VCaP (cell line): ENCODE measurements around the gene TJP3.

Experiments used
- H3K27ac ChIP-seq: fragments of 450-650 bp; 2 replicates; pipeline ENCODE4 v1.5.1; 2017
- TF ChIP-seq, protein P1 (sequence below): fragments of 450-650 bp; conservative IDR thresholded peaks from 2 replicates; pipeline ENCODE4 v1.5.1; 2017; ENCODE audit warnings: mild to moderate bottlenecking, moderate library complexity

TJP3 gene

DNA sequence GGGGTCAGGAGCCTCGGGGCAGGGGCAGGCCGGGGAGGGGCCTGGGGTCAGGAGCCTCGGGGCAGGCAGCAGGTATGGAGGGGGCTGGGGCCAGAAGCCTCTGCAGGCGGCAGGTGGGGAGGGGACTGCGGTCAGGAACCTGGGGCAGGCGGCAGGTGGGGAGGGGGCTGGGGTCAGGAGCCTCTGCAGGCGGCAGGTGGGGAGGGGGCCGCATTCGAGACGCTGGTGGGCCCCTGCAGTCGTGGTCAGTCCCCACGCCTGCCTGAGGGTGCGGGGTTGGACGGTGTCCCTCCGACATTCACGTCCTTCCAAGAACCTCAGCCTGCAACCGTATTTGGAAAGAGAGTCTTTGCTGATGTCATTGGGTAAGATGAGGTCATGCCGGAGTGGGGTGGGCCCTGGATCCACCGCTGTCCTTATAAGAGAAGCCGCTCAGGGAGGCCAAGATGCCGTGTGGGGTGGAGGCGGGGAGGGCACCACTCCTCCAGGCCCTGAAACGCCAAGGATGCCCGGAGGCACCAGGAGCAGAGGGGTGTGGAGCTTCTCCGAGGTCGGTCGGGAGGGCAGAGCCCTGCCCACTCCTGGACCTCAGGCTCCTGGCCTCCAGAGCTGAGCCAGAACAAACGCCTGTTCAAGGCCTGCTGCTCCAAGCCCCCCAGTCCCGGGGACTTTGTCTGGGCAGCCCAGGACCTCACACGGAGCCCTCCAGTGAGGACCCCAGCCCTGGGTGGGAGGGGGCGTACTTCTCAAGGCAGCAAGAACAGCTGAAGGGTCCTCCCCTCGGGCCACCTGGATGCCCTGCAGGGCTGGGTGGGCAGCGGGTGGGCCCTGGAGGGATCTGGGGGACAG lies 38.0 kb upstream of the TJP3 start:
- TF ChIP-seq, protein P1, sequence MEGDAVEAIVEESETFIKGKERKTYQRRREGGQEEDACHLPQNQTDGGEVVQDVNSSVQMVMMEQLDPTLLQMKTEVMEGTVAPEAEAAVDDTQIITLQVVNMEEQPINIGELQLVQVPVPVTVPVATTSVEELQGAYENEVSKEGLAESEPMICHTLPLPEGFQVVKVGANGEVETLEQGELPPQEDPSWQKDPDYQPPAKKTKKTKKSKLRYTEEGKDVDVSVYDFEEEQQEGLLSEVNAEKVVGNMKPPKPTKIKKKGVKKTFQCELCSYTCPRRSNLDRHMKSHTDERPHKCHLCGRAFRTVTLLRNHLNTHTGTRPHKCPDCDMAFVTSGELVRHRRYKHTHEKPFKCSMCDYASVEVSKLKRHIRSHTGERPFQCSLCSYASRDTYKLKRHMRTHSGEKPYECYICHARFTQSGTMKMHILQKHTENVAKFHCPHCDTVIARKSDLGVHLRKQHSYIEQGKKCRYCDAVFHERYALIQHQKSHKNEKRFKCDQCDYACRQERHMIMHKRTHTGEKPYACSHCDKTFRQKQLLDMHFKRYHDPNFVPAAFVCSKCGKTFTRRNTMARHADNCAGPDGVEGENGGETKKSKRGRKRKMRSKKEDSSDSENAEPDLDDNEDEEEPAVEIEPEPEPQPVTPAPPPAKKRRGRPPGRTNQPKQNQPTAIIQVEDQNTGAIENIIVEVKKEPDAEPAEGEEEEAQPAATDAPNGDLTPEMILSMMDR, result no peak

DNA sequence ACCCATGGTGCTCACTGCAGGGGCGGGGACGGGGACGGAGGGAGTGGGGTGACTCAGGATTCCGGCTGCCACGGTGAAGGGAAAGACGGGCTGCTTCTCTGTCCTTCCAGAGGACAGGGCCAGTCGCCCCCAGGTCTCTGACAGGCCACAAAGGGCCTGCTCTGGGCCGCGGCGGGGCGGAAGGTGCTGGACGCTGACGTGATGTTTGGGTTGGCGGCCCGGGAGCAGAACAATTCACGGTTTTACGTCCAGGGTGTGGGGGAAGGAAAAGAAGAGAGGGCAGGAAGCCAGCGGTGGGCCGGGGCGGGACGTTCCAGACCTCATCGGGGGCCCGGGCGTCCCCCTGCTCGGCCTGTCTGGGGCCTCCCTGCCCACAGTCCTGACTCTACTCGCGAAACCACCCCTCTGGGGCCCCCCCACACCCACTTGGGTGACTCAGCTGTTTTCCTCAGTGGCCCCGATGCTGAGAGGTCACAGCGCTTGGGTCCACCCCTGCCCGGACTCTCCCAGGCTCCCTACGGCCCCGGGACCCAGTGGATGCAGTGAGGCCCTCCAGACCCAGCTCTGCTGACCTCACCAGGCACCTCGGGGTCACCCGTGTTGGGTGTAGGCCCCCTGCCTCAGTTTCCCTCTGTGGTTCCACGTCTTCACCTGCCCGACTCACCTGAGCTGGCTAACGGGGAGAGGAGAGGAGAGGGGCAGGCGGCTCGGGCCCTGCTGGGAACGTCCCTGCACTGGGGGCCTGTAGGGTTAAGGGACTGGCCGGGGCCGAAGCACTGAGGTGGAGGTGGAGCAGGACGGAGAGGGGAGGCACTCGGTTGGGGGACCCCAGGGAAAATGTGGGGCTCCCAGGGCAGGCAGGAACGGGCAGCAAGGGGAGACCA lies 37.1 kb upstream of the TJP3 start:
- no peak overlapping the region for H3K27ac ChIP-seq

More for the DNA sequence above, 38.0 kb upstream of the TJP3 start:
- H3K27ac ChIP-seq, result no peak overlapping the region

DNA sequence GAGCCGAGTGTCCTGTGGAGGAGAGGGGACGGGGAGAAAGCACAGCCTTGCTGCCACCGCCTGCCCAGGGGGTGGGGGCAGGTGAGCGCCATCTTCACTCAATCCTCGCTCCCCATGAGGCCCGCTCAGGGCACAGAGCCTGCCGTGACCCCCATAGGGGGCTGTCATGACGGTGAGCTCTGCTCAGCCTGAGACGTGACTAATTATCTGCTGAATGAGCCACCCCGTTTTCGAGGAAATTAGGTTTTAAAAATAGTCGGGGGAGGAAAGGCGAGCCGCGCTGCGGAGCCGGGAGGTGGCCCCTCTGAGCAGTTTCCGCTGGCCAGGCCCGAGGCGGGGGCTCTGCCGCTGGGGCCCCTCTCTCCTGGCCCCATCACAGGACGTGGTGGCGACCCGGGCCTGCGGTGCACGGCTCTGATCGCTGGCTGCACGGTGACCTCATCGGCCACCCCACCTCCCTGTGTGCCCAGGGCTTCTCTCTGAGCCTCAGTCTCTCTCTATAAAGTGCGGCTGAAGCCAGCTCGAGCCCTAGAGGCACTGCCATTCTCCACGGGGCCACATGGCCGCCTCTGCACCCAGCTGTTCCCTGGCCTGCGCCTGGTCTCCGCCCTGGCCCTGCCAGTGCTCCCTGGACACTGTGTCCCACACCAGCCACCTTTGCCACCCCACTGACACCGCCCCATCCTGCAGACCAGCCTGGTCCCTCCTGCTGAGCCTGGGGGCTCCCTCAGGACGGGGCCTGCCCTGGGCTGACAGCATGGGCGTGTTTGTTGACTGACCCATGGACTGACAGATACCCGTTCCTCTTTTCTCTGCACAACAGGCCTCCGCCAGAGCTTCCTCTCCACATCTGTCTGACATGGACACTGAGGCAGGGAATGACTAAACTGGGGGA lies 36.3 kb upstream of the TJP3 start:
- TF ChIP-seq, protein P1, result no peak
- no peak overlapping the region for H3K27ac ChIP-seq

More for the DNA sequence above, 37.1 kb upstream of the TJP3 start:
- TF ChIP-seq, protein P1, result no peak

DNA sequence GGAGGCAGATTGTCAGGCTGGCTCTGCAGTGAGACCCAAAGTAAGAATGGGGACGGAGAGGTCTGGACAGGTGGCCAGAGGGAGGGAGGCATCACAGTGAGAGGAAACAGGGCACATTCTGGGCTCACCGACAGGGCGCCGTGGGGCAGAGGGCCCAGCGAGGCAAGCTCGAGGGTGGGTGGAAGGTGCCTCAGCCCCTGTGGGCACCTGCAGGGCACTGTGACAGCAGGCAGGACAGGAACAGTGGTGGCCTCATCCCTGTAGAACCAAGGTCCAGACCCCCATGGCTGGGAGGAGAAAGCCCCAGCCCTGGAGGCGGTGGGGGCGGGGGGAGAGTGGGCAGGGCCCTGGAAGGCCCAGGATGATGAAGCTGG lies 35.6 kb upstream of the TJP3 start:
- TF ChIP-seq, protein P1, result no peak
- H3K27ac ChIP-seq, result no peak overlapping the region

DNA sequence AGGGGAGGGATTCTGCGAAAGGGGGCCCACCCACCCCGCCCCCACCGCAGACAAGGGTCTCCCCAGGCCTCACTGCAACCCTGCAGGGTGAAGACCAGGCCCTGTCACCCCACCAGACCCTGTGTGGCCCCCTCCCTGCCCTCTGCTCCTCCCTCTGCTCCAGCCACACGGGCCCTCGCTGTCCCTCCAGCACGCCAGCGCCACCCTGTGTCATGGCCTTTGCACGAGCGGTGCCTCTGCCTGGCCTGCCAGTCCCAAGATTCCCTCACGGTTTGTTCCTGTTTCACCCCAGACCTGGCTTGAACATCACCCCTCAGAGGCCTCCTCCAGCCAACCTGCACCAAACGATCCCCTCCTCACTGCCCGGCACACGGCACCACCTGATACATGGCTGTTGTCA lies 35.2 kb upstream of the TJP3 start:
- TF ChIP-seq, protein P1, result no peak
- no peak overlapping the region for H3K27ac ChIP-seq

DNA sequence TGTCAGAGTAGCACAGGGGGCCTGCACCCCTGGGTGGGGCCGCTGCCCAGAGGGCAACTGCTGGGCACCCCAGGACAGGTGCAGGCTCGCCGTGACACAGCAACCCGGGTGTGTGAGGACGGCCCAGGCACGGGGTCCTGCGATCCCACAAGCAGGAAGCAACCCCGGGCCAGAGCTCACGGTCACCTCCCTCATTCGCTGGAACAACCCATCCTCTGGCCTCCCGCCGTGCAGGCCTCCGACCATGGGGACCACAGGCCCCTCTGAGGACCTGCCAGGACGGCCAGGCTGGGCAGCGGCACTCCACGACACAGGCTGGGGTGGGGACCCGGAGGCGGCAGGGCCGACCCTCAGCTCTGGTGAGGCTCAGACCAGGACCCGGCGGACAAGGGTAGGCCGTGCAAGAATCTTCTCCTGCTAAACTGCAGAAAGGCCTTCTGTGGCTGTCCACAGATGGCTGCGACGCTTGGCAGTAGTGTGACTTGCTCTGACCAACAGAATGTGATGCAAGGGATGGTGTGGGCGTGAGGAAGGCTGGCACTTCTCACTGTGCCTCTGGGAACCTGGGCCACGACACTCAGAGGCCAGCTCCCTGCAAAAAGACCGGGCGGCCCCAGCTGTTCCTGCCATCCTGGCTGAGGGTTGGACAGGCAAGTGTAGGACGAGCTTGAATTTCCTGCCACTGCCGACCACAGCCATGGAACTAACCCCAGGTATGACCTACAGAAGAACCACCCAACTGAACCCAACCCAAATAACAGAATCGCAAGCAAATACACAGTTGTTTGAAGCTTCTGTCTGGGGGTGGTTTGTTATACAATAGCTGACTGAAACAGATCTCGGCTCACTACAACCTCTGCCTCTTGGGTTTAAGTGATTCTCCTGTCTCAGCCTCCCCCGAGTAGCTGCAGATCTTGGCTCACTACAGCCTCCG lies 34.4 kb upstream of the TJP3 start:
- TF ChIP-seq, protein P1, result no peak
- H3K27ac ChIP-seq, result no peak overlapping the region
